Peyer's patch (tissue), 4 donors: Measurements from ENCODE around the gene MED13L.

ENCODE experiments used
- POLR2A ChIP-seq, 2 donors: fragments of 450-650 bp; IDR thresholded peaks; one replicate each; pipeline ENCODE4 v1.5.1; 2017; ENCODE audit warnings: antibody characterized with exemption in 2 of 2, mild to moderate bottlenecking in 2 of 2, moderate library complexity in 2 of 2
- TF ChIP-seq, protein P1 (sequence below), 6 experiments: fragments of 450-650 bp in 4 of 6; fragments of 200-600 bp in 2 of 6; sonication (generic) in 1 of 6; IDR thresholded peaks; one replicate each; pipeline ENCODE4 v1.5.1; 2017 to 2019; ENCODE audit warnings: antibody characterized with exemption in 6 of 6, mild to moderate bottlenecking in 3 of 6, moderate library complexity in 1 of 6

GRCh38 chr12:116162071-116162470 lies 115.4 kb downstream of the MED13L start:
- TF ChIP-seq, protein P1, sequence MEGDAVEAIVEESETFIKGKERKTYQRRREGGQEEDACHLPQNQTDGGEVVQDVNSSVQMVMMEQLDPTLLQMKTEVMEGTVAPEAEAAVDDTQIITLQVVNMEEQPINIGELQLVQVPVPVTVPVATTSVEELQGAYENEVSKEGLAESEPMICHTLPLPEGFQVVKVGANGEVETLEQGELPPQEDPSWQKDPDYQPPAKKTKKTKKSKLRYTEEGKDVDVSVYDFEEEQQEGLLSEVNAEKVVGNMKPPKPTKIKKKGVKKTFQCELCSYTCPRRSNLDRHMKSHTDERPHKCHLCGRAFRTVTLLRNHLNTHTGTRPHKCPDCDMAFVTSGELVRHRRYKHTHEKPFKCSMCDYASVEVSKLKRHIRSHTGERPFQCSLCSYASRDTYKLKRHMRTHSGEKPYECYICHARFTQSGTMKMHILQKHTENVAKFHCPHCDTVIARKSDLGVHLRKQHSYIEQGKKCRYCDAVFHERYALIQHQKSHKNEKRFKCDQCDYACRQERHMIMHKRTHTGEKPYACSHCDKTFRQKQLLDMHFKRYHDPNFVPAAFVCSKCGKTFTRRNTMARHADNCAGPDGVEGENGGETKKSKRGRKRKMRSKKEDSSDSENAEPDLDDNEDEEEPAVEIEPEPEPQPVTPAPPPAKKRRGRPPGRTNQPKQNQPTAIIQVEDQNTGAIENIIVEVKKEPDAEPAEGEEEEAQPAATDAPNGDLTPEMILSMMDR (IDR thresholded peaks at IDR 0.05): no peak
- TF ChIP-seq POLR2A (IDR thresholded peaks at IDR 0.05): no peak
